ENCODE measurements around the gene FILIP1L.
A peak's percentile ranks its signal among the peaks of the same experiment; 100 is the strongest.

The FILIP1L gene

GRCh38 chr3:100001526-100002270, 112.6 kb downstream of the FILIP1L start:
- no peak overlapping the region for H3K4me3 ChIP-seq (ENCODE audit: low read length)
- TF ChIP-seq CTCF (conservative IDR thresholded peaks at IDR 0.05; ENCODE audit: low read depth, low read length) = no peak
- no peak for DNase-seq (ENCODE audit: low read depth)

DNA sequence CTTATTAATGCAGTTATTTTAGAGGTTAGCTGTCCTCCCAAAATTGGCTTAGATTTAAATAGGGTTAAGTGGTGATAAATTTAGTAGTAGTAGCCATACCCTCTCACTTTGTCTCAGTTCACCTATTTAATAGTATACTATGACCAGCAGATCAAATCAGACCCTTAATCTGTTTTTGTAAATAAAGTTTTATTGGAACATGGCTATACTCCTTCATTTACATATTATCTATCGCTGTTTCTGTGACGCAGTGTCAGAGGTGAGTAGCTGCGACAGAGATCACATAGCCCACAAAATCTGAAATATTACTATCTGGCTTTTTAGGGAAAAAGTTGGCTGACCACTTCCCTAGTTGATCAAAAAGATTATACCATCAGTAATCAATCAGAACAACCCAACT, 113.2 kb downstream of the FILIP1L start:
- no peak overlapping the region for H3K4me3 ChIP-seq (ENCODE audit: low read length)
- TF ChIP-seq CTCF (conservative IDR thresholded peaks at IDR 0.05; ENCODE audit: low read depth, low read length) = no peak
- DNase-seq (ENCODE audit: low read depth) = no peak

DNA sequence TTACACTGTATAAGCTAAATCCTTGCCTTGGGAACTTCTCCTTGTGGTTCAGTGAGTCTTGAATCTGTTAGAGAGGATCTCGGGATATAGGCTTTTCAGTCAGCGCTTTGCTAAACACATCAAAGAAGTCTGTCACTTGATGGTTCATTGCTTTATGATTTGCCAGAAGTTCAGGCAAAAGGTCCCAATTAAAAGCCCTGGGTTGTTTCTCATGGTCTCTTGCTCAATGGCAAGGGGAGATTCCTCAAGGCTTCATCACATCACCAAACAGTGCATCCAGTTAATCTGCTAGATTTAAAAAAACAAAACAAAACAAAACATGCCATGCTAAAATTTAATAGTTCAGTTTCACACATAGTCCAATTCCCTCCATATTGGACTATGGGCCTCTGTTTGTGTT, 114.8 kb downstream of the FILIP1L start:
- no peak for TF ChIP-seq CTCF (conservative IDR thresholded peaks at IDR 0.05; ENCODE audit: low read depth, low read length)

GRCh38 chr3:99997293-99997692, 117.0 kb downstream of the FILIP1L start:
- H3K4me3 ChIP-seq (ENCODE audit: low read length) = no peak overlapping the region
- no peak for DNase-seq (ENCODE audit: low read depth)
- no peak for TF ChIP-seq CTCF (conservative IDR thresholded peaks at IDR 0.05; ENCODE audit: low read depth, low read length)

More for the DNA sequence above, 114.8 kb downstream of the FILIP1L start:
- DNase-seq (ENCODE audit: low read depth) = peak; percentile 49
- H3K4me3 ChIP-seq (ENCODE audit: low read length) = no peak overlapping the region

- no peak for TF ChIP-seq CTCF (conservative IDR thresholded peaks at IDR 0.05; ENCODE audit: low read depth, low read length)
- no peak overlapping the region for H3K4me3 ChIP-seq (ENCODE audit: low read length)
- no peak for DNase-seq (ENCODE audit: low read depth)
Observed at GRCh38 chr3:99990179-99990578, 124.1 kb downstream of the FILIP1L start.

GRCh38 chr3:99984668-99985067, 129.6 kb downstream of the FILIP1L start:
- DNase-seq (ENCODE audit: low read depth) = no peak
- no peak for TF ChIP-seq CTCF (conservative IDR thresholded peaks at IDR 0.05; ENCODE audit: low read depth, low read length)
- H3K4me3 ChIP-seq (ENCODE audit: low read length) = no peak overlapping the region

- DNase-seq (ENCODE audit: low read depth) = no peak
- no peak for TF ChIP-seq CTCF (conservative IDR thresholded peaks at IDR 0.05; ENCODE audit: low read depth, low read length)
- no peak overlapping the region for H3K4me3 ChIP-seq (ENCODE audit: low read length)
Observed at GRCh38 chr3:99984139-99984538, 130.2 kb downstream of the FILIP1L start.

All from retinal pigment epithelial cell (primary cell).